NCI-H446 treated with DMSO at 0.1 percent for 48 hours (cell line): ENCODE measurements around the gene UBAP2.

Source experiments
- DNase-seq: peaks from one replicate; lab custom pipeline; 2025; lab: John Stamatoyannopoulos, UW

UBAP2 gene

GRCh38 chr9:33921967-33922895 is 126.5 kb downstream of the UBAP2 start:
- DNase-seq, result no peak

DNA sequence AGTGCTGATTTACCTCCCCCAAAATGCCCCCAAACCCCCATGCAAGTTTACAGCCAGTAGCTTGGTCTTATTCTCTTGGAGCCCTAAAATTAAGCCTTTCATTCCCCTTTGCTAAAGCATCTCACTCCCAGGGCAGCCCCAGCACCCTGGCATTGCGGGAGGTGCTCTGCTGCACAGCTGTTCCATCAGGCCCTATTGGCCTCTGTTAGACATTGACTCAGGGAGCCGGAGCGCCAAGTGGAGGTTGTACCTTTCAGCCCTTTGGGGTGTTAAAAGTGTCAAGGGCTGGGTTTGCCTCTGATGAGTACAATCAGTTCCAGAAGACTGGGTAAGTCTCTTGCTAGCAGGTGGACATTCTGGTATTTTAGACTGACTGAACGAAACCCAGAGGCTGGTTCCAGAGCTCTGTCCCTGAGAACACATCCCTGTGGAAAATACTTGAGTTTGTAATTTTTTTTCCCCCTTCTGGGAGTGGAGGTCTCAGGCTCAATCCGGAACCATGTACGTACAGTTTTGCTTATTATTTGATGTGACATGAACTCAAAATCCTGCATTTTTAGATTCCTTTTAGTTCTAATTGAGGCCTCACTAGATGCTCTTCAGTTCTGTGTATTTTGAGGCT is 129.3 kb downstream of the UBAP2 start:
- no peak for DNase-seq

DNA sequence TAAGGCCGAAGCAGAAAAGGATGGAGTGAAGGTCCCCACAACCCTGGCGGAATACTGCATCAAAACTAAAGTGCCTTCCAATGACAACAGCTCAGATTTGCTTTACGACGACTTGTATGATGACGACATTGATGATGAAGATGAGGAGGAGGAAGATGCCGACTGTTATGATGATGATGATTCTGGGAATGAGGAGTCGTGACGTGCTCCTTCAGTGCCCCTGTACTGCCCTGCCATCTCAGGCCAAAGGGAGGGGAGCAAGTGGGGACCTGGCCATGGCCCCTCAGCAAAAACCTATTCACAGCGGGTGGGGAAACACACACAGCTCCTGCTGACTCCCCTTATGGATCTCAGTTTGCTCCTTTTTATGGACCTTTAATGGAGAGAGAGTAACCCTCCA is 131.7 kb downstream of the UBAP2 start:
- DNase-seq, result no peak

GRCh38 chr9:33914887-33915628 is 133.6 kb downstream of the UBAP2 start:
- no peak for DNase-seq

- DNase-seq, result no peak
Measured at GRCh38 chr9:33913541-33913940, 135.1 kb downstream of the UBAP2 start.

- no peak for DNase-seq
Measured at GRCh38 chr9:33908749-33909148, 139.9 kb downstream of the UBAP2 start.

- no peak for DNase-seq
Measured at GRCh38 chr9:33908114-33908513, 140.6 kb downstream of the UBAP2 start.

DNA sequence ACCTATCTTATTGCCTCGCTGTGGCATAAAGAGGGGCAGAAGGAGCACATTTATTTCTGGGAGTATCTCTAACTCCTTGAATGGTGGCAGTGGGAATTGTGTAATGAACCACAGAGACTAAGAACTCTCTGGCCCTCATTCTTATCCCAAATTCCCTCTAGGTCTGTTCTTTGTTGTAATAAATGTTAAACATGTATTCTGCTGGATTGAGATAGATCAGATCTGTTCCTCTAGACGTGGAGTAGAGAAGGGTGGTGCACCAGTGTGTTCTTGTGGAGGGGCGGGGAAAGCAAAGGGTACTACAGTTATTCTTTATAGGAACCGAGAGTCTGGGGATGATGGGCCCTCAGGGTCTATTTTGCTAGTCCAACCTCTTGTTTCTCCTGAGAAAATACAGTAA is 141.3 kb downstream of the UBAP2 start:
- no peak for DNase-seq

- no peak for DNase-seq
Measured at GRCh38 chr9:33906769-33907168, 141.9 kb downstream of the UBAP2 start.

GRCh38 chr9:33905137-33905536 is 143.6 kb downstream of the UBAP2 start:
- no peak for DNase-seq

- no peak for DNase-seq
Measured at GRCh38 chr9:33903157-33903780, 145.4 kb downstream of the UBAP2 start.

- DNase-seq, result no peak
Measured at GRCh38 chr9:33894316-33894715, 154.4 kb downstream of the UBAP2 start.

DNA sequence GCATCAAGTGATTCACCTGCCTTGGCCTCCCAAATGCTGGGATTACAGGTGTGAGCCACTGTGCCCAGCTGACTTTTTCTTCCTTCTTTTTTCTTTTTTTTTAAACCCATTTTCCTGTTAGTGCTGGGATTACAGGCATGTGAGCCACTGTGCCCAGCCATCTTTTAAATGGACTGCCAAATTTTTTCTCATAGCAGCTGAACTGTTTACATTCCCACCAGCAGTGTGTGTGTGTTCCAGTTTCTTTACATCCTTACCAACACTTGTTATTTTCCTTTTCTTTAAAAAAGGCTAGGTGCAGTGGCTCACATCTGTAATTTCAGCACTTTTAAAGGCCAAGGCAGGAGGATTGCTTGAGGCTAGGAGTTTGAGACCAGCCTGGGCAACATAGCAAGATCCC is 154.8 kb downstream of the UBAP2 start:
- DNase-seq, result no peak

DNA sequence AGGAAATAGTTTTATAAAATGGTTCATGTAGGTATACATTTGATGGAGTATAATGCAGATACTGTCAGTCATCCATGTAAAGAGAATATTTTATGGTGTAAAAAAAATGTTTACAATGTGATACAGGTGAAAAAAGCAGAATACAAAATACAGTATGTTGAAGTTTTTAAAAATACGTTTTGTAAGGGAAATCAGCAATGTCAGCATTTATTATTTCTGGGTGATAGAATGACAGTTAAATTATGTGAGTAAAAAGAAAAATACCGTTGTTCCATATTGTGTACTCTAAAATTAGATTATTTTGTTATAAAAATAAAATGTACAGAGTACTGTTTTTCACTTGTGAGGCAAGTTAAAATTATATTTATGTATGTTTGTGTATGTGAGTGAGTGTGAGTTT is 162.7 kb downstream of the UBAP2 start:
- DNase-seq, result no peak

- DNase-seq, result peak; percentile 36
Measured at GRCh38 chr9:33884856-33885701, 163.6 kb downstream of the UBAP2 start.

GRCh38 chr9:33881635-33882034 is 167.1 kb downstream of the UBAP2 start:
- no peak for DNase-seq

- no peak for DNase-seq
Measured at GRCh38 chr9:33880211-33881089, 168.2 kb downstream of the UBAP2 start.

- no peak for DNase-seq
Measured at GRCh38 chr9:33878691-33879366, 169.9 kb downstream of the UBAP2 start.

- no peak for DNase-seq
Measured at GRCh38 chr9:33877727-33878489, 170.8 kb downstream of the UBAP2 start.
